Measurements from ENCODE around the gene WDR7.

Gene WDR7

GRCh38 chr18:56861244-56861643 lies 210.1 kb downstream of the WDR7 start:
- H3K9me3 ChIP-seq (ENCODE audit: control insufficient read depth in 1 of 2, low read length in 2 of 2), result no peaks in the 10 kb centered on the region
- no peak overlapping the region for H3K27ac ChIP-seq (ENCODE audit: low read depth, low read length)
- H3K4me1 ChIP-seq (ENCODE audit: control insufficient read depth in 1 of 2, insufficient read depth in 2 of 2, low read length in 2 of 2), result peaks cover 0 to 13% of the 10 kb centered on the region in 2 donors
- H3K36me3 ChIP-seq (ENCODE audit: control insufficient read depth in 1 of 2, insufficient read depth in 2 of 2, low read length in 2 of 2), result no peaks in the 10 kb centered on the region
- no peaks in the 10 kb centered on the region for H3K27me3 ChIP-seq (ENCODE audit: control insufficient read depth in 1 of 2, insufficient read depth in 2 of 2, low read length in 2 of 2)
- H3K4me3 ChIP-seq (ENCODE audit: low read depth in 1 of 2, low read length in 2 of 2), result peak overlapping the region in 1 of 2 donors; percentile 17
- H3K9ac ChIP-seq (ENCODE audit: low read depth in 1 of 2, low read length in 2 of 2), result no peak overlapping the region

- Histone ChIP-seq H3K27me3 (ENCODE audit: control insufficient read depth in 1 of 2, insufficient read depth in 2 of 2, low read length in 2 of 2) (no peaks in the 10 kb centered on the region), H3K4me3 (ENCODE audit: low read depth in 1 of 2, low read length in 2 of 2) (no peak overlapping the region), H3K9me3 (ENCODE audit: control insufficient read depth in 1 of 2, low read length in 2 of 2) (no peaks in the 10 kb centered on the region), H3K4me1 (ENCODE audit: control insufficient read depth in 1 of 2, insufficient read depth in 2 of 2, low read length in 2 of 2) (no peaks in the 10 kb centered on the region), H3K9ac (ENCODE audit: low read depth in 1 of 2, low read length in 2 of 2) (no peak overlapping the region), H3K36me3 (ENCODE audit: control insufficient read depth in 1 of 2, insufficient read depth in 2 of 2, low read length in 2 of 2) (no peaks in the 10 kb centered on the region), H3K27ac (ENCODE audit: low read depth, low read length) (no peak overlapping the region)
These were observed 218.1 kb downstream of the WDR7 start for GRCh38 chr18:56869189-56869777.

- H3K27me3 ChIP-seq (ENCODE audit: control insufficient read depth in 1 of 2, insufficient read depth in 2 of 2, low read length in 2 of 2), result no peaks in the 10 kb centered on the region
- no peak overlapping the region for H3K9ac ChIP-seq (ENCODE audit: low read depth in 1 of 2, low read length in 2 of 2)
- no peak overlapping the region for H3K27ac ChIP-seq (ENCODE audit: low read depth, low read length)
- no peaks in the 10 kb centered on the region for H3K4me1 ChIP-seq (ENCODE audit: control insufficient read depth in 1 of 2, insufficient read depth in 2 of 2, low read length in 2 of 2)
- H3K4me3 ChIP-seq (ENCODE audit: low read depth in 1 of 2, low read length in 2 of 2), result no peak overlapping the region
- no peaks in the 10 kb centered on the region for H3K36me3 ChIP-seq (ENCODE audit: control insufficient read depth in 1 of 2, insufficient read depth in 2 of 2, low read length in 2 of 2)
- no peaks in the 10 kb centered on the region for H3K9me3 ChIP-seq (ENCODE audit: control insufficient read depth in 1 of 2, low read length in 2 of 2)
These were observed 219.8 kb downstream of the WDR7 start for GRCh38 chr18:56870982-56871381.

GRCh38 chr18:56872140-56872539 lies 221.0 kb downstream of the WDR7 start:
- no peaks in the 10 kb centered on the region for H3K9me3 ChIP-seq (ENCODE audit: control insufficient read depth in 1 of 2, low read length in 2 of 2)
- no peak overlapping the region for H3K4me3 ChIP-seq (ENCODE audit: low read depth in 1 of 2, low read length in 2 of 2)
- H3K27me3 ChIP-seq (ENCODE audit: control insufficient read depth in 1 of 2, insufficient read depth in 2 of 2, low read length in 2 of 2), result no peaks in the 10 kb centered on the region

GRCh38 chr18:56873441-56874140 lies 222.4 kb downstream of the WDR7 start:
- Histone ChIP-seq H3K36me3 (ENCODE audit: control insufficient read depth in 1 of 2, insufficient read depth in 2 of 2, low read length in 2 of 2) (no peaks in the 10 kb centered on the region), H3K4me3 (ENCODE audit: low read depth in 1 of 2, low read length in 2 of 2) (no peak overlapping the region), H3K27me3 (ENCODE audit: control insufficient read depth in 1 of 2, insufficient read depth in 2 of 2, low read length in 2 of 2) (no peaks in the 10 kb centered on the region), H3K9me3 (ENCODE audit: control insufficient read depth in 1 of 2, low read length in 2 of 2) (no peaks in the 10 kb centered on the region), H3K27ac (ENCODE audit: low read depth, low read length) (no peak overlapping the region), H3K9ac (ENCODE audit: low read depth in 1 of 2, low read length in 2 of 2) (no peak overlapping the region), H3K4me1 (ENCODE audit: control insufficient read depth in 1 of 2, insufficient read depth in 2 of 2, low read length in 2 of 2) (no peaks in the 10 kb centered on the region)

More at GRCh38 chr18:56872140-56872539, 221.0 kb downstream of the WDR7 start:
- H3K4me1 ChIP-seq (ENCODE audit: control insufficient read depth in 1 of 2, insufficient read depth in 2 of 2, low read length in 2 of 2), result no peaks in the 10 kb centered on the region
- H3K36me3 ChIP-seq (ENCODE audit: control insufficient read depth in 1 of 2, insufficient read depth in 2 of 2, low read length in 2 of 2), result no peaks in the 10 kb centered on the region
- H3K9ac ChIP-seq (ENCODE audit: low read depth in 1 of 2, low read length in 2 of 2), result no peak overlapping the region
- no peak overlapping the region for H3K27ac ChIP-seq (ENCODE audit: low read depth, low read length)

GRCh38 chr18:56878711-56879110 lies 227.6 kb downstream of the WDR7 start:
- H3K9me3 ChIP-seq (ENCODE audit: control insufficient read depth in 1 of 2, low read length in 2 of 2), result no peaks in the 10 kb centered on the region

GRCh38 chr18:56884511-56884910 lies 233.4 kb downstream of the WDR7 start:
- no peaks in the 10 kb centered on the region for H3K36me3 ChIP-seq (ENCODE audit: control insufficient read depth in 1 of 2, insufficient read depth in 2 of 2, low read length in 2 of 2)
- no peaks in the 10 kb centered on the region for H3K27me3 ChIP-seq (ENCODE audit: control insufficient read depth in 1 of 2, insufficient read depth in 2 of 2, low read length in 2 of 2)

More at GRCh38 chr18:56878711-56879110, 227.6 kb downstream of the WDR7 start:
- Histone ChIP-seq H3K4me3 (ENCODE audit: low read depth in 1 of 2, low read length in 2 of 2) (no peak overlapping the region), H3K9ac (ENCODE audit: low read depth in 1 of 2, low read length in 2 of 2) (no peak overlapping the region), H3K4me1 (ENCODE audit: control insufficient read depth in 1 of 2, insufficient read depth in 2 of 2, low read length in 2 of 2) (no peaks in the 10 kb centered on the region), H3K36me3 (ENCODE audit: control insufficient read depth in 1 of 2, insufficient read depth in 2 of 2, low read length in 2 of 2) (no peaks in the 10 kb centered on the region), H3K27me3 (ENCODE audit: control insufficient read depth in 1 of 2, insufficient read depth in 2 of 2, low read length in 2 of 2) (no peaks in the 10 kb centered on the region), H3K27ac (ENCODE audit: low read depth, low read length) (no peak overlapping the region)

GRCh38 chr18:56888978-56889377 lies 237.8 kb downstream of the WDR7 start:
- Histone ChIP-seq H3K9ac (ENCODE audit: low read depth in 1 of 2, low read length in 2 of 2) (no peak overlapping the region), H3K27me3 (ENCODE audit: control insufficient read depth in 1 of 2, insufficient read depth in 2 of 2, low read length in 2 of 2) (no peaks in the 10 kb centered on the region), H3K36me3 (ENCODE audit: control insufficient read depth in 1 of 2, insufficient read depth in 2 of 2, low read length in 2 of 2) (no peaks in the 10 kb centered on the region), H3K27ac (ENCODE audit: low read depth, low read length) (no peak overlapping the region), H3K4me3 (ENCODE audit: low read depth in 1 of 2, low read length in 2 of 2) (no peak overlapping the region), H3K9me3 (ENCODE audit: control insufficient read depth in 1 of 2, low read length in 2 of 2) (no peaks in the 10 kb centered on the region), H3K4me1 (ENCODE audit: control insufficient read depth in 1 of 2, insufficient read depth in 2 of 2, low read length in 2 of 2) (no peaks in the 10 kb centered on the region)

More at GRCh38 chr18:56884511-56884910, 233.4 kb downstream of the WDR7 start:
- H3K27ac ChIP-seq (ENCODE audit: low read depth, low read length), result no peak overlapping the region
- H3K4me3 ChIP-seq (ENCODE audit: low read depth in 1 of 2, low read length in 2 of 2), result no peak overlapping the region
- no peak overlapping the region for H3K9ac ChIP-seq (ENCODE audit: low read depth in 1 of 2, low read length in 2 of 2)
- no peaks in the 10 kb centered on the region for H3K9me3 ChIP-seq (ENCODE audit: control insufficient read depth in 1 of 2, low read length in 2 of 2)
- no peaks in the 10 kb centered on the region for H3K4me1 ChIP-seq (ENCODE audit: control insufficient read depth in 1 of 2, insufficient read depth in 2 of 2, low read length in 2 of 2)

GRCh38 chr18:56889621-56890020 lies 238.5 kb downstream of the WDR7 start:
- H3K9me3 ChIP-seq (ENCODE audit: control insufficient read depth in 1 of 2, low read length in 2 of 2), result no peaks in the 10 kb centered on the region
- H3K36me3 ChIP-seq (ENCODE audit: control insufficient read depth in 1 of 2, insufficient read depth in 2 of 2, low read length in 2 of 2), result no peaks in the 10 kb centered on the region
- H3K4me1 ChIP-seq (ENCODE audit: control insufficient read depth in 1 of 2, insufficient read depth in 2 of 2, low read length in 2 of 2), result no peaks in the 10 kb centered on the region
- no peak overlapping the region for H3K9ac ChIP-seq (ENCODE audit: low read depth in 1 of 2, low read length in 2 of 2)
- no peaks in the 10 kb centered on the region for H3K27me3 ChIP-seq (ENCODE audit: control insufficient read depth in 1 of 2, insufficient read depth in 2 of 2, low read length in 2 of 2)
- no peak overlapping the region for H3K27ac ChIP-seq (ENCODE audit: low read depth, low read length)
- H3K4me3 ChIP-seq (ENCODE audit: low read depth in 1 of 2, low read length in 2 of 2), result no peak overlapping the region

GRCh38 chr18:56890632-56891031 lies 239.5 kb downstream of the WDR7 start:
- no peak overlapping the region for H3K9ac ChIP-seq (ENCODE audit: low read depth in 1 of 2, low read length in 2 of 2)
- no peaks in the 10 kb centered on the region for H3K4me1 ChIP-seq (ENCODE audit: control insufficient read depth in 1 of 2, insufficient read depth in 2 of 2, low read length in 2 of 2)
- no peak overlapping the region for H3K4me3 ChIP-seq (ENCODE audit: low read depth in 1 of 2, low read length in 2 of 2)
- no peaks in the 10 kb centered on the region for H3K36me3 ChIP-seq (ENCODE audit: control insufficient read depth in 1 of 2, insufficient read depth in 2 of 2, low read length in 2 of 2)
- no peaks in the 10 kb centered on the region for H3K9me3 ChIP-seq (ENCODE audit: control insufficient read depth in 1 of 2, low read length in 2 of 2)
- H3K27ac ChIP-seq (ENCODE audit: low read depth, low read length), result no peak overlapping the region
- H3K27me3 ChIP-seq (ENCODE audit: control insufficient read depth in 1 of 2, insufficient read depth in 2 of 2, low read length in 2 of 2), result no peaks in the 10 kb centered on the region
